ENCODE measurements around the gene TBC1D12.
"Not testable (repeated sequence)": the region's sequence is repeated elsewhere in the genome, so short reads cannot be mapped to it uniquely, and the experiment has no call there.

Gene TBC1D12

DNA sequence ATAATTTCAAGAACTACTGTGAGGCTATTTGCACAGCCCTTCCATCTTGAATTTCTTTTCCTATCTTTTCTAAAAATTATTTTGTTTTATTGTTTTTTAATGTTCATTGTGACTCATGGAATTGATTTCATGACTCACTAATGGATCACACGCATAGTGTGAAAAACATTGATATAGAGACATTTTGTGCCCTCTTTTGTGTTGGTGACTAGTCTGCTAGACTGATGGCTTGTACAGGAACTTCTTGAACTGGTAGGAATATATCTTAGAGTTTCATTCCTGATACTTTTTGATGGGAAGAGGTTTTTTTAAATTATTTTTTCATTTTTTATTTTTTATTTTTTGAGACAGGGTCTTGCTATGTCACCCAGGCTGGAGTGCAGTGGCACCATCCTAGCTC lies 27.0 kb upstream of the TBC1D12 start:
- Histone ChIP-seq H4K20me1 (ENCODE audit: insufficient read depth, low read length) (no peaks in the 10 kb centered on the region), H3K36me3 (ENCODE audit: insufficient read depth, low read length) (no peaks in the 10 kb centered on the region), H3K9me3 (ENCODE audit: insufficient read depth, low read length, severe bottlenecking) (no peaks in the 10 kb centered on the region), H2AFZ (ENCODE audit: low read depth, low read length) (no peak overlapping the region), H3K4me1 (ENCODE audit: insufficient read depth, low read length) (no peaks in the 10 kb centered on the region), H3K4me3 (ENCODE audit: low read depth in 1 of 2, low read length in 2 of 2) (no peak overlapping the region), H3K9ac (ENCODE audit: low read depth, low read length) (no peak overlapping the region), H3K27ac (ENCODE audit: low read length) (no peak overlapping the region), H3K27me3 (ENCODE audit: insufficient read depth, low read length, poor library complexity) (peaks cover 2% of the 10 kb centered on the region), H3K79me2 (ENCODE audit: insufficient read depth, low read length) (no peaks in the 10 kb centered on the region), H3K4me2 (ENCODE audit: insufficient read depth, low read length) (no peak overlapping the region)
- TF ChIP-seq, protein P1, sequence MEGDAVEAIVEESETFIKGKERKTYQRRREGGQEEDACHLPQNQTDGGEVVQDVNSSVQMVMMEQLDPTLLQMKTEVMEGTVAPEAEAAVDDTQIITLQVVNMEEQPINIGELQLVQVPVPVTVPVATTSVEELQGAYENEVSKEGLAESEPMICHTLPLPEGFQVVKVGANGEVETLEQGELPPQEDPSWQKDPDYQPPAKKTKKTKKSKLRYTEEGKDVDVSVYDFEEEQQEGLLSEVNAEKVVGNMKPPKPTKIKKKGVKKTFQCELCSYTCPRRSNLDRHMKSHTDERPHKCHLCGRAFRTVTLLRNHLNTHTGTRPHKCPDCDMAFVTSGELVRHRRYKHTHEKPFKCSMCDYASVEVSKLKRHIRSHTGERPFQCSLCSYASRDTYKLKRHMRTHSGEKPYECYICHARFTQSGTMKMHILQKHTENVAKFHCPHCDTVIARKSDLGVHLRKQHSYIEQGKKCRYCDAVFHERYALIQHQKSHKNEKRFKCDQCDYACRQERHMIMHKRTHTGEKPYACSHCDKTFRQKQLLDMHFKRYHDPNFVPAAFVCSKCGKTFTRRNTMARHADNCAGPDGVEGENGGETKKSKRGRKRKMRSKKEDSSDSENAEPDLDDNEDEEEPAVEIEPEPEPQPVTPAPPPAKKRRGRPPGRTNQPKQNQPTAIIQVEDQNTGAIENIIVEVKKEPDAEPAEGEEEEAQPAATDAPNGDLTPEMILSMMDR (IDR thresholded peaks at IDR 0.05; ENCODE audit: borderline replicate concordance, extremely low read depth, low read length, poor library complexity, severe bottlenecking) = no peak
- TF ChIP-seq EZH2 (IDR thresholded peaks at IDR 0.05; ENCODE audit: borderline replicate concordance, low read depth, low read length, severe bottlenecking) = no peak
- DNase-seq = no peak
- no peak for ATAC-seq (ENCODE audit: insufficient read depth, low read depth)

DNA sequence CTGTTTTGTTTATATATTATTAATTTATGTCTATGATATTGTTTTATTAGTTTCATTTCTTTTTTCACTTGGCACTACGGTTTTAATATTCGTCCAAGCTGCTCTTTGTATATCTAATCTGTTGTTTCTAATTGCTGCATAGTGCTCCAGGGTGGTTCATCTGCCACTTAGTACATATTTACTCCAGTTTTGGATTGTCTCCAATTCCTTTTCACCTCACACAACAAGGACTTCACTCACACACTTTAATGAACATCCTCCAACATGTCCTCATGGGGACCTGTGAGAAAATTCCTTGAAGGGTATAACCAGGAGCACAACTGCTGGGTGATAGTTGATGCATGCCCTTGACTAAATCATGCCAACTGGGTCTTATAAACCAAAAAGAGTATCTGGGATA lies 25.5 kb upstream of the TBC1D12 start:
- H3K27me3 ChIP-seq (ENCODE audit: insufficient read depth, low read length, poor library complexity) = peaks cover 2% of the 10 kb centered on the region
- no peak for TF ChIP-seq EZH2 (IDR thresholded peaks at IDR 0.05; ENCODE audit: borderline replicate concordance, low read depth, low read length, severe bottlenecking)
- TF ChIP-seq, protein P1 (IDR thresholded peaks at IDR 0.05; ENCODE audit: borderline replicate concordance, extremely low read depth, low read length, poor library complexity, severe bottlenecking) = no peak
- no peak overlapping the region for H3K9ac ChIP-seq (ENCODE audit: low read depth, low read length)
- no peak overlapping the region for H2AFZ ChIP-seq (ENCODE audit: low read depth, low read length)
- H3K9me3 ChIP-seq (ENCODE audit: insufficient read depth, low read length, severe bottlenecking) = no peaks in the 10 kb centered on the region
- no peaks in the 10 kb centered on the region for H3K79me2 ChIP-seq (ENCODE audit: insufficient read depth, low read length)
- H3K27ac ChIP-seq (ENCODE audit: low read length) = no peak overlapping the region
- H3K36me3 ChIP-seq (ENCODE audit: insufficient read depth, low read length) = no peaks in the 10 kb centered on the region
- ATAC-seq (ENCODE audit: insufficient read depth, low read depth) = no peak
- no peak overlapping the region for H3K4me3 ChIP-seq (ENCODE audit: low read depth in 1 of 2, low read length in 2 of 2)
- H4K20me1 ChIP-seq (ENCODE audit: insufficient read depth, low read length) = no peaks in the 10 kb centered on the region
- H3K4me1 ChIP-seq (ENCODE audit: insufficient read depth, low read length) = no peaks in the 10 kb centered on the region
- DNase-seq = no peak
- H3K4me2 ChIP-seq (ENCODE audit: insufficient read depth, low read length) = no peak overlapping the region

GRCh38 chr10:94383530-94383929 lies 18.8 kb upstream of the TBC1D12 start:
- no peaks in the 10 kb centered on the region for H3K27me3 ChIP-seq (ENCODE audit: insufficient read depth, low read length, poor library complexity)
- no peak overlapping the region for H3K27ac ChIP-seq (ENCODE audit: low read length)
- H4K20me1 ChIP-seq (ENCODE audit: insufficient read depth, low read length) = no peaks in the 10 kb centered on the region
- H3K4me1 ChIP-seq (ENCODE audit: insufficient read depth, low read length) = no peaks in the 10 kb centered on the region
- DNase-seq (no peak), ATAC-seq (ENCODE audit: insufficient read depth, low read depth) (no peak)
- no peak overlapping the region for H3K4me2 ChIP-seq (ENCODE audit: insufficient read depth, low read length)
- TF ChIP-seq EZH2 (IDR thresholded peaks at IDR 0.05; ENCODE audit: borderline replicate concordance, low read depth, low read length, severe bottlenecking) = no peak
- TF ChIP-seq, protein P1 (IDR thresholded peaks at IDR 0.05; ENCODE audit: borderline replicate concordance, extremely low read depth, low read length, poor library complexity, severe bottlenecking) = no peak
- no peak overlapping the region for H3K4me3 ChIP-seq (ENCODE audit: low read depth in 1 of 2, low read length in 2 of 2)
- no peaks in the 10 kb centered on the region for H3K79me2 ChIP-seq (ENCODE audit: insufficient read depth, low read length)
- no peak overlapping the region for H2AFZ ChIP-seq (ENCODE audit: low read depth, low read length)
- no peaks in the 10 kb centered on the region for H3K9me3 ChIP-seq (ENCODE audit: insufficient read depth, low read length, severe bottlenecking)
- no peak overlapping the region for H3K9ac ChIP-seq (ENCODE audit: low read depth, low read length)
- no peaks in the 10 kb centered on the region for H3K36me3 ChIP-seq (ENCODE audit: insufficient read depth, low read length)

DNA sequence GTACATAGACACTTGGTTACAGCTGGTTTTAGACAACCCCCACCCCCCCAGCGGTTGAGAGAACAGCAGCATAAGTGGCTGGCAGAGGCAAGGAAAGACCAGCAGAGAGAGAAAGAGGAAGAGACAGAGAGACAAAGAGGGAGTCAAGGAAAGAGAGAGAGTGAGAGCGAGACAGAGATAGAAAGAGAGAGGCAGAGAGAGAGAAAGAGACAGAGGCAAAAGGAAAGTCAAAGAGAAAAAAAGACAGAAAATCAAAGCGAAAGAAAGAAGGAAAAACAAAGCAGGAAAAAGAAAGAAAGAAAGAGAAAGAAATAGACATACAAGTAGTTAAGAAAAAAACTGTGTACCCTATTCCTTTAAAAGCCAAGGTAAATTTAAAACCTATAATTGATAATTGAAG lies 16.6 kb upstream of the TBC1D12 start:
- not testable (repeated sequence) for ATAC-seq (ENCODE audit: insufficient read depth, low read depth); H3K27ac ChIP-seq (ENCODE audit: low read length); H3K27me3 ChIP-seq (ENCODE audit: insufficient read depth, low read length, poor library complexity); H3K4me1 ChIP-seq (ENCODE audit: insufficient read depth, low read length); H3K9ac ChIP-seq (ENCODE audit: low read depth, low read length); H3K4me2 ChIP-seq (ENCODE audit: insufficient read depth, low read length); H3K9me3 ChIP-seq (ENCODE audit: insufficient read depth, low read length, severe bottlenecking); H3K79me2 ChIP-seq (ENCODE audit: insufficient read depth, low read length); DNase-seq; H4K20me1 ChIP-seq (ENCODE audit: insufficient read depth, low read length); H3K4me3 ChIP-seq (ENCODE audit: low read depth in 1 of 2, low read length in 2 of 2); H2AFZ ChIP-seq (ENCODE audit: low read depth, low read length); H3K36me3 ChIP-seq (ENCODE audit: insufficient read depth, low read length)

GRCh38 chr10:94392117-94392516 lies 10.2 kb upstream of the TBC1D12 start:
- not testable (repeated sequence) for H4K20me1 ChIP-seq (ENCODE audit: insufficient read depth, low read length); H3K36me3 ChIP-seq (ENCODE audit: insufficient read depth, low read length); H3K4me1 ChIP-seq (ENCODE audit: insufficient read depth, low read length); DNase-seq; H3K27me3 ChIP-seq (ENCODE audit: insufficient read depth, low read length, poor library complexity); H3K79me2 ChIP-seq (ENCODE audit: insufficient read depth, low read length); ATAC-seq (ENCODE audit: insufficient read depth, low read depth); H3K4me2 ChIP-seq (ENCODE audit: insufficient read depth, low read length); H3K9ac ChIP-seq (ENCODE audit: low read depth, low read length); H3K9me3 ChIP-seq (ENCODE audit: insufficient read depth, low read length, severe bottlenecking); H3K4me3 ChIP-seq (ENCODE audit: low read depth in 1 of 2, low read length in 2 of 2); H3K27ac ChIP-seq (ENCODE audit: low read length); H2AFZ ChIP-seq (ENCODE audit: low read depth, low read length)

All from DND-41 (cell line).